ENCODE results near the gene SLC27A5. TPM values are rescaled to one million over a fixed set of nuclear protein-coding genes. Genes with fewer than 3 reads are reported as not detected.

Gene SLC27A5
- total and polyA plus RNA-seq, 9 of the 15 experiments (the other 6 are each of a cell fraction or from before 2014, with no cell fraction given), result 42.2 to 318 (median 64.7) TPM

GRCh38 chr19:58559275-58560006, 47.6 kb upstream of the SLC27A5 start (continued):
- TF ChIP-seq ZBTB40 (IDR thresholded peaks at IDR 0.05), result peak; percentile 94
- no peak for TF ChIP-seq ZBTB40 (CRISPR knock-in tag; IDR thresholded peaks at IDR 0.05)
- no peak for TF ChIP-seq GTF3C2 (IDR thresholded peaks at IDR 0.05; ENCODE audit: borderline replicate concordance, extremely low read depth, insufficient read length)
- TF ChIP-seq ZKSCAN3 (CRISPR knock-in tag; IDR thresholded peaks at IDR 0.05), result no peak
- no peak for TF ChIP-seq ZNF561 (CRISPR knock-in tag; conservative IDR thresholded peaks at IDR 0.05)
- peak; percentile 93 for TF ChIP-seq SUPT5H (IDR thresholded peaks at IDR 0.05)
- no peak for TF ChIP-seq ZNF589 (CRISPR knock-in tag; IDR thresholded peaks at IDR 0.05; ENCODE audit: low read depth)
- TF ChIP-seq MAX (CRISPR knock-in tag; IDR thresholded peaks at IDR 0.05), result peak; percentile 88
- no peak for TF ChIP-seq TFE3 (CRISPR knock-in tag; IDR thresholded peaks at IDR 0.05)
- no peak for TF ChIP-seq ZNF274 (IDR thresholded peaks at IDR 0.05; ENCODE audit: borderline replicate concordance, low read depth, low read length)
- TF ChIP-seq SMC3 (conservative IDR thresholded peaks at IDR 0.05; ENCODE audit: insufficient read depth, low read depth, low read length), result no peak
- peak; percentile 42 for TF ChIP-seq SIRT6 (IDR thresholded peaks at IDR 0.05; ENCODE audit: low read depth, low read length)
- no peak for TF ChIP-seq EP300 (IDR thresholded peaks at IDR 0.05; ENCODE audit: low read length)
- no peak for TF ChIP-seq STAT5B (CRISPR knock-in tag; IDR thresholded peaks at IDR 0.05)

All from K562 (cell line).